CD1c-positive myeloid dendritic cell (primary cell): ENCODE results near the gene DPH6.
A peak's percentile ranks its signal among the peaks of the same experiment; 100 is the strongest.
"Not testable (repeated sequence)": the region's sequence is repeated elsewhere in the genome, so short reads cannot be mapped to it uniquely, and the experiment has no call there.

Experiments
- DNase-seq: peaks from one replicate; pipeline ENCODE4 v3.0.0-alpha.2; 2016; ENCODE audit errors: extremely low spot score

DPH6 gene

GRCh38 chr15:35545824-35546510, at the start of gene DPH6:
DPH6 (minus strand) TSS chr15:35546165; CDS start chr15:35546141, 24 bp downstream.
- DNase-seq: peak; percentile 82

GRCh38 chr15:35595656-35596055, 49.7 kb upstream of the DPH6 start:
- no peak for DNase-seq

GRCh38 chr15:35591987-35592386, 46.0 kb upstream of the DPH6 start:
- DNase-seq: not testable (repeated sequence)

GRCh38 chr15:35583863-35584528, 38.0 kb upstream of the DPH6 start:
- no peak for DNase-seq

- DNase-seq: no peak
Observed at GRCh38 chr15:35580606-35581005, 34.6 kb upstream of the DPH6 start.

GRCh38 chr15:35567392-35567791, 21.4 kb upstream of the DPH6 start:
- DNase-seq: no peak

- DNase-seq: no peak
Observed at GRCh38 chr15:35566991-35567390, 21.0 kb upstream of the DPH6 start.

- DNase-seq: no peak
Observed at GRCh38 chr15:35565901-35566300, 19.9 kb upstream of the DPH6 start.

- no peak for DNase-seq
Observed at GRCh38 chr15:35562641-35563040, 16.7 kb upstream of the DPH6 start.

GRCh38 chr15:35561308-35561707, 15.3 kb upstream of the DPH6 start:
- DNase-seq: no peak

- no peak for DNase-seq
Observed at GRCh38 chr15:35560870-35561269, 14.9 kb upstream of the DPH6 start.

- no peak for DNase-seq
Observed at GRCh38 chr15:35560258-35560657, 14.3 kb upstream of the DPH6 start.

GRCh38 chr15:35559683-35560082, 13.7 kb upstream of the DPH6 start:
- DNase-seq: no peak

- no peak for DNase-seq
Observed at GRCh38 chr15:35557544-35557943, 11.6 kb upstream of the DPH6 start.

GRCh38 chr15:35557012-35557411, 11.0 kb upstream of the DPH6 start:
- DNase-seq: no peak

GRCh38 chr15:35555244-35555643, 9.3 kb upstream of the DPH6 start:
- DNase-seq: no peak

- DNase-seq: no peak
Observed at GRCh38 chr15:35550957-35551356, 5.0 kb upstream of the DPH6 start.

GRCh38 chr15:35549567-35549966, 3.6 kb upstream of the DPH6 start:
- no peak for DNase-seq

GRCh38 chr15:35548435-35548834, 2.5 kb upstream of the DPH6 start:
- DNase-seq: no peak

GRCh38 chr15:35547775-35548364, 1.9 kb upstream of the DPH6 start:
- no peak for DNase-seq

GRCh38 chr15:35546511-35547381, 781 bp upstream of the DPH6 start:
- no peak for DNase-seq

- DNase-seq: peak; percentile 18
Observed at GRCh38 chr15:35545316-35545823, 595 bp downstream of the DPH6 start.
